WTC11 (cell line): ENCODE data around the gene TBX2. TPM values are rescaled to one million over a fixed set of nuclear protein-coding genes. Genes with fewer than 3 reads are reported as not detected.
A peak's percentile ranks its signal among the peaks of the same experiment; 100 is the strongest.

Experiments used
- ATAC-seq: fragments of 200-7000 bp; cut with Tn5 transposase; 2 replicates; pipeline ENCODE4 v1.10.0; 2021; ENCODE audit warnings: mild to moderate bottlenecking, moderate library complexity
- CTCF ChIA-PET: fragments of 300-600 bp; sonication (Branson Sonifier 250); formaldehyde crosslinking; loops from one replicate; lab custom pipeline; 2021; ENCODE audit warnings: antibody characterized with exemption; lab: Charles Lee
- POLR2A ChIA-PET: fragments of 350-600 bp; sonication (Branson Sonifier 250); formaldehyde crosslinking; loops from one replicate; lab custom pipeline; 2021; ENCODE audit warnings: antibody characterized with exemption; lab: Charles Lee
- DNase-seq: peaks from one replicate; pipeline ENCODE4 v3.0.0; 2021; ENCODE audit warnings: low spot score
- H3K27ac Mint-ChIP-seq: 2 replicates; pipeline ENCODE4 v1.8.0; 2021; ENCODE audit warnings: mixed read lengths
- H3K27me3 Mint-ChIP-seq: 2 replicates; pipeline ENCODE4 v1.8.0; 2021; ENCODE audit warnings: low read depth, mild to moderate bottlenecking, moderate library complexity, mixed read lengths
- H3K36me3 Mint-ChIP-seq: 2 replicates; pipeline ENCODE4 v1.8.0; 2021; ENCODE audit warnings: mixed read lengths
- H3K4me1 Mint-ChIP-seq: 2 replicates; pipeline ENCODE4 v1.8.0; 2022; ENCODE audit warnings: mixed read lengths
- H3K4me3 Mint-ChIP-seq: 2 replicates; pipeline ENCODE4 v1.8.0; 2021; ENCODE audit warnings: mild to moderate bottlenecking, moderate library complexity, mixed read lengths
- H3K9me3 Mint-ChIP-seq: 2 replicates; pipeline ENCODE4 v1.8.0; 2021; ENCODE audit warnings: mixed read lengths
- AFF4 ChIP-seq: sonication (generic); formaldehyde crosslinking; IDR thresholded peaks from 2 replicates; pipeline ENCODE4 v1.8.1; 2023; ENCODE audit warnings: mild to moderate bottlenecking, missing genetic modification reagents, borderline replicate concordance
- CDX4 ChIP-seq: fragments of 250-450 bp; sonication (Bioruptor Pico); IDR thresholded peaks from 2 replicates; pipeline ENCODE4 v1.9.0; 2021; ENCODE audit warnings: moderate library complexity, mild to moderate bottlenecking, inconsistent platforms, borderline replicate concordance
- MAX ChIP-seq: sonication (generic); formaldehyde crosslinking; IDR thresholded peaks from 2 replicates; pipeline ENCODE4 v1.8.0; 2022; ENCODE audit warnings: mild to moderate bottlenecking, missing genetic modification reagents
- NFYB ChIP-seq: sonication (generic); formaldehyde crosslinking; conservative IDR thresholded peaks from 2 replicates; pipeline ENCODE4 v1.8.0; 2022; ENCODE audit warnings: low read depth, missing genetic modification reagents
- SMAD3 ChIP-seq: sonication (generic); formaldehyde crosslinking; IDR thresholded peaks from 2 replicates; pipeline ENCODE4 v1.8.0; 2022; ENCODE audit warnings: missing genetic modification reagents, mild to moderate bottlenecking, borderline replicate concordance
- SMAD4 ChIP-seq: sonication (generic); formaldehyde crosslinking; IDR thresholded peaks from 2 replicates; pipeline ENCODE4 v1.8.0; 2022; ENCODE audit warnings: mild to moderate bottlenecking, missing genetic modification reagents
- TEAD1 ChIP-seq: sonication (generic); formaldehyde crosslinking; IDR thresholded peaks from 2 replicates; pipeline ENCODE4 v1.8.0; 2022; ENCODE audit warnings: mild to moderate bottlenecking, missing genetic modification reagents
- TP53 ChIP-seq: sonication (generic); formaldehyde crosslinking; IDR thresholded peaks from 2 replicates; pipeline ENCODE4 v1.8.1; 2023; ENCODE audit warnings: mild to moderate bottlenecking, missing genetic modification reagents
- USF2 ChIP-seq: sonication (generic); formaldehyde crosslinking; IDR thresholded peaks from 2 replicates; pipeline ENCODE4 v1.8.1; 2023; ENCODE audit warnings: mild to moderate bottlenecking, missing genetic modification reagents, moderate library complexity
- ZNF232 ChIP-seq: sonication (generic); formaldehyde crosslinking; IDR thresholded peaks from 2 replicates; pipeline ENCODE4 v1.8.0; 2022; ENCODE audit warnings: mild to moderate bottlenecking, missing genetic modification reagents
- ZNF396 ChIP-seq: fragments of 250-450 bp; sonication (Bioruptor Pico); IDR thresholded peaks from 2 replicates; pipeline ENCODE4 v1.8.0; 2021; ENCODE audit warnings: mild to moderate bottlenecking, moderate library complexity, borderline replicate concordance
- ZNF416 ChIP-seq: fragments of 250-450 bp; sonication (Bioruptor Pico); IDR thresholded peaks from 2 replicates; pipeline ENCODE4 v1.9.0; 2021; ENCODE audit warnings: mild to moderate bottlenecking, inconsistent platforms
- total RNA-seq: library from RNA; stranded (reverse); gene quantifications from 3 replicates; pipeline ENCODE4 v1.2.3, GENCODE V29; 2021
- TF ChIP-seq, protein P1 (sequence below): sonication (generic); formaldehyde crosslinking; conservative IDR thresholded peaks from 2 replicates; pipeline ENCODE4 v1.8.1; 2022; ENCODE audit warnings: mild to moderate bottlenecking, missing genetic modification reagents
- TF ChIP-seq, protein P2 (sequence below): sonication (generic); formaldehyde crosslinking; IDR thresholded peaks from 2 replicates; pipeline ENCODE4 v1.8.0; 2022; ENCODE audit warnings: missing genetic modification reagents

TBX2 gene
- total RNA-seq, 1 experiment from 2014 or later: 0.09 TPM

DNA sequence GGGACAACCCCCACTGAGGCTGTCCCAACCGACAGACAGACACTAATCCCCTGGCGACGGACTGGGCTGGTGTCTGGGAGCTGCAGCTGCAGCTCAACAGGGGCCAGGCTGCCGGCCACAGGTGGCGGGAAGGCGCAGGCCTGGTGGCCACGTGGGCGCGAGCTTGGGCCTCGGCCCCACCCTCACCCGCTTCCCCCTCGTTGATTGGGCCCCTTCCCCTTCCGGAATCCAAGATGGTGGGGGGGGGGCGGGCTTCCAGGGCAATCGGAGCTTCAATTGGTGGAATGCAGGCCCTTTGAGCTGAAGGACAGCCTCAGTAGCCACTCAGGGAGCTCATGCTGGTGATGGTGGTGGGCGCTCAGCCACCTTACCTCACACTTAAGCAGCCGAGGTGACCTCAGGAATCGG lies 43.8 kb downstream of the TBX2 start:
- Mint-ChIP-seq H3K27ac (no peak overlapping the region), H3K4me3 (no peak overlapping the region), H3K4me1 (peaks cover 20% of the 10 kb centered on the region), H3K36me3 (no peaks in the 10 kb centered on the region), H3K9me3 (0 out of 2 replicates have a peak, but pooled peaks cover 3% of the 10 kb centered on the region), H3K27me3 (peaks cover 43% of the 10 kb centered on the region)
- ChIA-PET CTCF (interaction anchor here (0.9 to 1.8 kb wide), 5 partner anchors 17 to 472 kb away, joined by 3 to 6 read pairs (median 4); no protein-coding TSS in a partner anchor), POLR2A (no interaction called here)
- TF ChIP-seq ZNF396 (CRISPR knock-in tag) (no peak), USF2 (CRISPR knock-in tag) (peak; percentile 28; the same call in 1 of the 2 replicates), NFYB (CRISPR knock-in tag) (peak; percentile 75), SMAD3 (CRISPR knock-in tag) (no peak), MAX (peak; percentile 42; the same call in 1 of the 2 replicates)
- TF ChIP-seq, protein P1, sequence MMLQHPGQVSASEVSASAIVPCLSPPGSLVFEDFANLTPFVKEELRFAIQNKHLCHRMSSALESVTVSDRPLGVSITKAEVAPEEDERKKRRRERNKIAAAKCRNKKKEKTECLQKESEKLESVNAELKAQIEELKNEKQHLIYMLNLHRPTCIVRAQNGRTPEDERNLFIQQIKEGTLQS (CRISPR knock-in tag): no peak
- TF ChIP-seq, protein P2, sequence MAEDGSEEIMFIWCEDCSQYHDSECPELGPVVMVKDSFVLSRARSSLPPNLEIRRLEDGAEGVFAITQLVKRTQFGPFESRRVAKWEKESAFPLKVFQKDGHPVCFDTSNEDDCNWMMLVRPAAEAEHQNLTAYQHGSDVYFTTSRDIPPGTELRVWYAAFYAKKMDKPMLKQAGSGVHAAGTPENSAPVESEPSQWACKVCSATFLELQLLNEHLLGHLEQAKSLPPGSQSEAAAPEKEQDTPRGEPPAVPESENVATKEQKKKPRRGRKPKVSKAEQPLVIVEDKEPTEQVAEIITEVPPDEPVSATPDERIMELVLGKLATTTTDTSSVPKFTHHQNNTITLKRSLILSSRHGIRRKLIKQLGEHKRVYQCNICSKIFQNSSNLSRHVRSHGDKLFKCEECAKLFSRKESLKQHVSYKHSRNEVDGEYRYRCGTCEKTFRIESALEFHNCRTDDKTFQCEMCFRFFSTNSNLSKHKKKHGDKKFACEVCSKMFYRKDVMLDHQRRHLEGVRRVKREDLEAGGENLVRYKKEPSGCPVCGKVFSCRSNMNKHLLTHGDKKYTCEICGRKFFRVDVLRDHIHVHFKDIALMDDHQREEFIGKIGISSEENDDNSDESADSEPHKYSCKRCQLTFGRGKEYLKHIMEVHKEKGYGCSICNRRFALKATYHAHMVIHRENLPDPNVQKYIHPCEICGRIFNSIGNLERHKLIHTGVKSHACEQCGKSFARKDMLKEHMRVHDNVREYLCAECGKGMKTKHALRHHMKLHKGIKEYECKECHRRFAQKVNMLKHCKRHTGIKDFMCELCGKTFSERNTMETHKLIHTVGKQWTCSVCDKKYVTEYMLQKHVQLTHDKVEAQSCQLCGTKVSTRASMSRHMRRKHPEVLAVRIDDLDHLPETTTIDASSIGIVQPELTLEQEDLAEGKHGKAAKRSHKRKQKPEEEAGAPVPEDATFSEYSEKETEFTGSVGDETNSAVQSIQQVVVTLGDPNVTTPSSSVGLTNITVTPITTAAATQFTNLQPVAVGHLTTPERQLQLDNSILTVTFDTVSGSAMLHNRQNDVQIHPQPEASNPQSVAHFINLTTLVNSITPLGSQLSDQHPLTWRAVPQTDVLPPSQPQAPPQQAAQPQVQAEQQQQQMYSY (CRISPR knock-in tag): no peak
- peak; percentile 90 for ATAC-seq
- peak; percentile 54 for DNase-seq

- Mint-ChIP-seq H3K27me3 (peaks cover 45% of the 10 kb centered on the region), H3K27ac (no peak overlapping the region), H3K9me3 (0 out of 2 replicates have a peak, but pooled peaks cover 3% of the 10 kb centered on the region), H3K4me3 (no peak overlapping the region), H3K4me1 (peaks cover 20% of the 10 kb centered on the region), H3K36me3 (no peaks in the 10 kb centered on the region)
- no peak for DNase-seq
- TF ChIP-seq TP53 (no peak), TEAD1 (CRISPR knock-in tag) (no peak), SMAD4 (CRISPR knock-in tag) (no peak), ZNF232 (no peak), AFF4 (CRISPR knock-in tag) (no peak), ZNF396 (CRISPR knock-in tag) (no peak), CDX4 (CRISPR knock-in tag) (no peak), ZNF416 (no peak)
- no peak for ATAC-seq
- ChIA-PET POLR2A (no interaction called here), CTCF (interaction anchor here (0.9 to 1.8 kb wide), 5 partner anchors 17 to 472 kb away, joined by 3 to 6 read pairs (median 4); no protein-coding TSS in a partner anchor)
Observed at GRCh38 chr17:61444075-61444474, 44.4 kb downstream of the TBX2 start.
